ENCODE data around the gene SSTR3. TPM values are rescaled to one million over a fixed set of nuclear protein-coding genes. Genes with fewer than 3 reads are reported as not detected.

SSTR3 gene
- total and polyA plus RNA-seq, 2 of the 13 experiments (the other 11 are each of a cell fraction or from before 2014, with no cell fraction given) = 0.08 to 0.64 TPM

GRCh38 chr22:37166675-37167066 is 45.6 kb downstream of the SSTR3 start (continued):
- TF ChIP-seq, protein P1, sequence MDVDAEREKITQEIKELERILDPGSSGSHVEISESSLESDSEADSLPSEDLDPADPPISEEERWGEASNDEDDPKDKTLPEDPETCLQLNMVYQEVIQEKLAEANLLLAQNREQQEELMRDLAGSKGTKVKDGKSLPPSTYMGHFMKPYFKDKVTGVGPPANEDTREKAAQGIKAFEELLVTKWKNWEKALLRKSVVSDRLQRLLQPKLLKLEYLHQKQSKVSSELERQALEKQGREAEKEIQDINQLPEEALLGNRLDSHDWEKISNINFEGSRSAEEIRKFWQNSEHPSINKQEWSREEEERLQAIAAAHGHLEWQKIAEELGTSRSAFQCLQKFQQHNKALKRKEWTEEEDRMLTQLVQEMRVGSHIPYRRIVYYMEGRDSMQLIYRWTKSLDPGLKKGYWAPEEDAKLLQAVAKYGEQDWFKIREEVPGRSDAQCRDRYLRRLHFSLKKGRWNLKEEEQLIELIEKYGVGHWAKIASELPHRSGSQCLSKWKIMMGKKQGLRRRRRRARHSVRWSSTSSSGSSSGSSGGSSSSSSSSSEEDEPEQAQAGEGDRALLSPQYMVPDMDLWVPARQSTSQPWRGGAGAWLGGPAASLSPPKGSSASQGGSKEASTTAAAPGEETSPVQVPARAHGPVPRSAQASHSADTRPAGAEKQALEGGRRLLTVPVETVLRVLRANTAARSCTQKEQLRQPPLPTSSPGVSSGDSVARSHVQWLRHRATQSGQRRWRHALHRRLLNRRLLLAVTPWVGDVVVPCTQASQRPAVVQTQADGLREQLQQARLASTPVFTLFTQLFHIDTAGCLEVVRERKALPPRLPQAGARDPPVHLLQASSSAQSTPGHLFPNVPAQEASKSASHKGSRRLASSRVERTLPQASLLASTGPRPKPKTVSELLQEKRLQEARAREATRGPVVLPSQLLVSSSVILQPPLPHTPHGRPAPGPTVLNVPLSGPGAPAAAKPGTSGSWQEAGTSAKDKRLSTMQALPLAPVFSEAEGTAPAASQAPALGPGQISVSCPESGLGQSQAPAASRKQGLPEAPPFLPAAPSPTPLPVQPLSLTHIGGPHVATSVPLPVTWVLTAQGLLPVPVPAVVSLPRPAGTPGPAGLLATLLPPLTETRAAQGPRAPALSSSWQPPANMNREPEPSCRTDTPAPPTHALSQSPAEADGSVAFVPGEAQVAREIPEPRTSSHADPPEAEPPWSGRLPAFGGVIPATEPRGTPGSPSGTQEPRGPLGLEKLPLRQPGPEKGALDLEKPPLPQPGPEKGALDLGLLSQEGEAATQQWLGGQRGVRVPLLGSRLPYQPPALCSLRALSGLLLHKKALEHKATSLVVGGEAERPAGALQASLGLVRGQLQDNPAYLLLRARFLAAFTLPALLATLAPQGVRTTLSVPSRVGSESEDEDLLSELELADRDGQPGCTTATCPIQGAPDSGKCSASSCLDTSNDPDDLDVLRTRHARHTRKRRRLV (CRISPR knock-in tag; IDR thresholded peaks at IDR 0.05) = no peak
- no peak for TF ChIP-seq RNF219 (CRISPR knock-in tag; IDR thresholded peaks at IDR 0.05)
- no peak for TF ChIP-seq HIVEP1 (CRISPR knock-in tag; IDR thresholded peaks at IDR 0.05)
- TF ChIP-seq ZNF10 (CRISPR knock-in tag; IDR thresholded peaks at IDR 0.05; ENCODE audit: borderline replicate concordance, low read depth) = no peak
- no peak for TF ChIP-seq ZNF343 (CRISPR knock-in tag; IDR thresholded peaks at IDR 0.05)
- TF ChIP-seq POLR2AphosphoS2 (IDR thresholded peaks at IDR 0.05; ENCODE audit: low read depth, low read length) = no peak
- no peak for TF ChIP-seq ZNF775 (CRISPR knock-in tag; IDR thresholded peaks at IDR 0.05; ENCODE audit: borderline replicate concordance)
- TF ChIP-seq ZNF350 (CRISPR knock-in tag; IDR thresholded peaks at IDR 0.05; ENCODE audit: borderline replicate concordance, low read depth) = peak; percentile 20; the same call in 1 of the 2 replicates
- TF ChIP-seq ZNF180 (CRISPR knock-in tag; IDR thresholded peaks at IDR 0.05; ENCODE audit: borderline replicate concordance, low read depth) = no peak
- TF ChIP-seq SIN3A (IDR thresholded peaks at IDR 0.05; ENCODE audit: borderline replicate concordance, low read depth, low read length) = no peak
- TF ChIP-seq MED1 (CRISPR knock-in tag; IDR thresholded peaks at IDR 0.05) = 0 out of 2 replicates have a peak, but pooled peaks have one; percentile 25
- TF ChIP-seq HDAC6 (IDR thresholded peaks at IDR 0.05; ENCODE audit: low read depth, low read length) = no peak
- TF ChIP-seq NFYB (CRISPR knock-in tag; IDR thresholded peaks at IDR 0.05) = no peak
- 0 out of 2 replicates have a peak, but pooled peaks have one; percentile 54 for TF ChIP-seq MTF2 (CRISPR knock-in tag; IDR thresholded peaks at IDR 0.05; ENCODE audit: borderline replicate concordance)
- TF ChIP-seq ZBTB44 (CRISPR knock-in tag; IDR thresholded peaks at IDR 0.05) = no peak
- peak; percentile 52; the same call in 1 of the 2 replicates for TF ChIP-seq MYC (CRISPR knock-in tag; IDR thresholded peaks at IDR 0.05; ENCODE audit: borderline replicate concordance)
- TF ChIP-seq CEBPG (CRISPR knock-in tag; IDR thresholded peaks at IDR 0.05) = no peak
- TF ChIP-seq ZNF782 (CRISPR knock-in tag; IDR thresholded peaks at IDR 0.05; ENCODE audit: borderline replicate concordance) = no peak
- no peak for TF ChIP-seq ZKSCAN1 (IDR thresholded peaks at IDR 0.05; ENCODE audit: low read length)
- TF ChIP-seq ZNF17 (CRISPR knock-in tag; IDR thresholded peaks at IDR 0.05) = no peak
- TF ChIP-seq GMEB1 (CRISPR knock-in tag; IDR thresholded peaks at IDR 0.05; ENCODE audit: borderline replicate concordance) = no peak
